HPDE6-E6E7 (cell line): ENCODE data around the gene SLC22A7.
"Not testable (repeated sequence)": the region's sequence is repeated elsewhere in the genome, so short reads cannot be mapped to it uniquely, and the experiment has no call there.

Experiments used
- DNase-seq: peaks from one replicate; pipeline ENCODE4 v3.0.0; 2011; ENCODE audit warnings: missing footprints; ENCODE audit errors: extremely low spot score

The SLC22A7 gene

DNA sequence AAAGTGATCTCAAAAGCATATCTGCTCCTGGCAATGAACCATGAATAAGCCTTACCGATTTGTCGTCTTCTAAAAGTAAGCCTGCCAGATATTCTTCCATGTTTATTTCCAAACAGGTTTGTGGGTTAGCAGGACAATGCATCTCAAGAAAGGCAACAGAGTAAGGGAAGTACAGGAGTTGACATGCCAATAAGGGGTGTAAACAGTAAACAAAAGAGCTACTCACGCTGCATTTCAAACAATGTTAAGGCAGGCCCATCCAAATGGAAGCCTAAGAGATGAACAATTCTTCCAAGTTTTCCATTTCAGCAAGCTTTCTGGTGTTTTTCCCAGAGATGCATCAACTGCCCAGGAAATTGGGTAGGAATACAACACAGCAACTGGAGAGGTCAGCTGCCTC lies 38.3 kb downstream of the SLC22A7 start:
- DNase-seq: no peak

DNA sequence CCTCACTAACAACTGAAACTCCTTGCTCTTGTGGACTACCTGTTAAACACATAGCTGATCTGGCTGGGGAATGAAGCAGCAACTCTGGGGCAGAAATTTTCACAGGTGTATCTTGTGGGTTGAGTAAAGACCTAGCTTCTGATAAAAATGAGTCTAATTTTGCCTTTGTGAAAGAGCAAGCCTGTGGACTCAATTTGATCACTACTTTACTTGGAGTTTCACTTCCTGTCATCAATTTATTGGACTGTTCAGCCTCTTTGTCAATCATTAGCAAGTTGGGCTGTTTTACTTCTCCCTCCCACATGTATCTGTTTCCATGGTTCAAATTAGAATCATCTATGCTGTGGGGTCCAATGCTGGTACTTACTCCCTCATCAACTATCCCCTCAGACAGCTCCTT lies 40.2 kb downstream of the SLC22A7 start:
- no peak for DNase-seq

DNA sequence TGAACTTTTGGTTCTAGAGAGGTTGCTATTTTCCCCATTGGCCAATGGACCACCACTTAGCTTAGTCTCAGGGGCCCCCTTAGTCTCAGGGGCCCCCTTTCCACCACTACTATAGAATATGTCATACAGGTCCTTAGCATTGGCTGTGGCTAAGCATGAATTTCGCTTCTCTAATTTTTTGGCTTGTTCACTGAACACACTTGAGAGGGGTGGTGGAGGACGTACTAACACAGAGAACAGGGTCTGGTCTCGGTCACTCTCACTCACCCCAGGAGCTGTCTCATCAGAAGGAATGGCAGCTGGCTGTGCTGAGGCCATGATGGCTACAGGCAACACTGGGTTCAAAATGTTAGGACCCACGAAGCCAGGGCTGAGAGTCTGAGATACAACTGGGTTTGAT lies 41.1 kb downstream of the SLC22A7 start:
- no peak for DNase-seq

DNA sequence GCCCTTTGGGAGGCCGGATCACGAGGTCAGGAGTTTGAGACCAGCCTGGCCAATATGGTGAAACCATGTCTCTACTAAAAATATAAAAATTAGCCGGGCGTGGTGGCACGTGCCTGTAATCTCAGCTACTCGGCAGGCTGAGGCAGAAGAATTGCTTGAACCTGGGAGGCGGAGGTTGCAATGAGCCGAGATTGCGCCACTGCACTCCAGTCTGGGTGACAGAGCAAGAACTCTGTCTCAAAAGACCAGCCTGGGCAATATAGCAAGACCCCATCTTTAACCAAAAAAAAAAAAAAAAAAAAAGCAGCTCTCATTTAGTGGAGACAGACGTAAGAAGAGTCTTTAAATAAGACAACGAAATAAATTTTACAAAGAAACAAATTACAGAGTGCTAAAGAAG lies 48.2 kb downstream of the SLC22A7 start:
- not testable (repeated sequence) for DNase-seq

DNA sequence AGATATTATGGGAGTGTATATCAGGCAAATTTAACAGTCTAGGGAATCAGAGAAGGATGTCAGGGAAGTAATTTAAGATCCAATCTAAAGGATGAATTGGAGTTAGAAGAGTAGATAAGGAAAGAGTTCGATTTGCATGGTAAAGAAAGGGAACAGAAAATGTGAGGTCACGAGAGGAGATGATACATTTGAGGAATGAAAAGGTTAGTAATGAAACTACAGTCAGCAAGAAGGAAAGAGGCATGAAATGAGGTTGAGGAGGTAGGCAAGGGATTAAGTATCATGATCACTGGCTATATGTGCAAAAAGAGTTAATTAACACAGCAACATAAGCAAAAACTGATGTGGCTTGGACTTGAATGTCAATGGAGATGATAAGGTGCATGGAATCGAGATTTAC lies 49.0 kb downstream of the SLC22A7 start:
- DNase-seq: no peak

DNA sequence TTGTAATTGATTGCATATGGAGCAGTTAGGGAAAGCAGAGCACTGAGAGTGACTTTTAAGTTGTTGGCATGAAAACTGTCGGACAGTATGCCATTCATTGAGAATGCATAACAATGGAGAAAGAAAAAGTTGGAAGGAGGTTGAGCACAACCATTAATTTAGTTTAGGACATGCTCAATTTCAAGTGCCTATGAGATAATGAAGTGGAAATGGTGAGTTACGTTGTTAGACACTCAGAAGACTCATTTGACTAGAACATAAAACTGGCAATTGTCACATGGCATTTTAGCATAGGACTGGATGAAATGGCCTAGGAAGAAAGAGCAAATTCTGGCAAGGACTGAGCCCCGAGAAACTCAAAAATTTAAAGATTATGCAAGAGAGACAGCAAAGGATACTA lies 49.4 kb downstream of the SLC22A7 start:
- no peak for DNase-seq

DNA sequence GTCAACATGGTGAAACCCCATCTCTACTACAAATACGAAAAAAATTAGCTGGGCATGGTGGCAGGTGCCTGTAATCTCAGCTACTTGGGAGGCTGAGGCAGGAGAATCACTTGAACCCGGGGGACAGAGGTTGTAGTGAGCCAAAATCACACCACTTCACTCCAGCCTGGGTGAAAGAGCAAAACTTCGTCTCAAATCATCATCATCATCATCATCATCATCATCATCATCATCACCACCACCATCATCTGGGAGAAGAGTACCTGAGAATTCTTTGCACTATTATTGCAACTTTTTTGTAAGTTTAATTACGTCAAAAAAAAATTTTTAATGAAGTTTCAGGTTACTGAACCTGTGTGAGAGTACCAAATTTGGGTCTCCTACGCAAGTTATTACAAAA lies 53.9 kb downstream of the SLC22A7 start:
- not testable (repeated sequence) for DNase-seq
